Left lobe of liver (tissue), 2 donors: Measurements from ENCODE around the gene TANC1. TPM values are rescaled to one million over a fixed set of nuclear protein-coding genes. Genes with fewer than 3 reads are reported as not detected.

Experiments
- ATAC-seq: fragments of 200-7000 bp; cut with Tn5 transposase; one replicate; pipeline ENCODE4 v1.9.1; 2020; ENCODE audit warnings: mild to moderate bottlenecking, moderate library complexity
- DNase-seq: peaks from one replicate; pipeline ENCODE4 v3.0.0-alpha.2; 2020; ENCODE audit warnings: low spot score
- total RNA-seq: library from RNA; stranded (reverse); gene quantifications from one replicate; pipeline ENCODE4 v1.2.1, GENCODE V29; 2021
- donor health status: DM: no; HTN: no; CAD: no; lungs with moderate emphysema.
- donor health status: DM: no; HTN: yes; CAD: no.

The TANC1 gene
- total RNA-seq, 1 donor from 2014 or later, result 5.0 TPM

GRCh38 chr2:158960193-158960592 is 8.2 kb upstream of the TANC1 start:
- no peak for ATAC-seq
- no peak for DNase-seq

GRCh38 chr2:158962074-158962473 is 6.4 kb upstream of the TANC1 start:
- ATAC-seq (no peak), DNase-seq (no peak)

GRCh38 chr2:158963071-158963470 is 5.4 kb upstream of the TANC1 start:
- DNase-seq (no peak), ATAC-seq (no peak)

- ATAC-seq, result no peak
These were observed 3.3 kb upstream of the TANC1 start for GRCh38 chr2:158965107-158965506.

GRCh38 chr2:158965641-158966040 is 2.8 kb upstream of the TANC1 start:
- DNase-seq (no peak), ATAC-seq (no peak)

More at GRCh38 chr2:158965107-158965506, 3.3 kb upstream of the TANC1 start:
- DNase-seq, result no peak

- no peak for DNase-seq
- ATAC-seq, result no peak
These were observed 2.1 kb upstream of the TANC1 start for GRCh38 chr2:158966312-158966711.

- ATAC-seq (no peak), DNase-seq (no peak)
These were observed 1.2 kb upstream of the TANC1 start for GRCh38 chr2:158967114-158967730.

GRCh38 chr2:158967731-158968395 is 577 bp upstream of the TANC1 start:
- ATAC-seq, result peak; percentile 16

GRCh38 chr2:158969162-158969714 is 798 bp downstream of the TANC1 start:
- ATAC-seq (peak; percentile 22), DNase-seq (no peak)

More at GRCh38 chr2:158967731-158968395, 577 bp upstream of the TANC1 start:
- DNase-seq, result peak; percentile 46

- DNase-seq (peak; percentile 66), ATAC-seq (peak; percentile 56)
These were observed 1.3 kb downstream of the TANC1 start for GRCh38 chr2:158969715-158970240.

GRCh38 chr2:158970241-158970751 is 1.9 kb downstream of the TANC1 start:
- DNase-seq (no peak), ATAC-seq (no peak)

GRCh38 chr2:158973116-158973956 is 4.9 kb downstream of the TANC1 start:
- no peak for ATAC-seq
- no peak for DNase-seq

GRCh38 chr2:158975271-158975921 is 7.0 kb downstream of the TANC1 start:
- ATAC-seq (no peak), DNase-seq (no peak)

- no peak for ATAC-seq
- DNase-seq, result no peak
These were observed 11.3 kb downstream of the TANC1 start for GRCh38 chr2:158979772-158980171.

GRCh38 chr2:158984604-158985135 is 16.2 kb downstream of the TANC1 start:
- no peak for DNase-seq
- ATAC-seq, result peak; percentile 96

GRCh38 chr2:158988501-158988900 is 20.1 kb downstream of the TANC1 start:
- no peak for DNase-seq
- no peak for ATAC-seq

- DNase-seq (no peak), ATAC-seq (no peak)
These were observed 20.7 kb downstream of the TANC1 start for GRCh38 chr2:158989165-158989564.

- ATAC-seq (no peak), DNase-seq (no peak)
These were observed 22.2 kb downstream of the TANC1 start for GRCh38 chr2:158990397-158991214.

- ATAC-seq (no peak), DNase-seq (no peak)
These were observed 24.6 kb downstream of the TANC1 start for GRCh38 chr2:158993030-158993429.
